ENCODE results near the gene BMERB1. TPM values are rescaled to one million over a fixed set of nuclear protein-coding genes. Genes with fewer than 3 reads are reported as not detected.

The BMERB1 gene
- total RNA-seq, 1 experiment from 2014 or later = 3.8 TPM

GRCh38 chr16:15576960-15577958, 142.9 kb downstream of the BMERB1 start:
- Histone ChIP-seq H2AFZ (ENCODE audit: low read length) (no peak overlapping the region), H3K27ac (ENCODE audit: low read length) (no peak overlapping the region), H4K20me1 (ENCODE audit: low read length) (no peaks in the 10 kb centered on the region), H3K4me3 (ENCODE audit: low read length) (no peak overlapping the region), H3K79me2 (ENCODE audit: low read length) (no peaks in the 10 kb centered on the region), H3K27me3 (ENCODE audit: low read length) (no peaks in the 10 kb centered on the region), H3K4me1 (ENCODE audit: insufficient read depth, low read length) (peaks cover 20% of the 10 kb centered on the region), H3K9me2 (replicated peaks; ENCODE audit: low read length) (no peaks in the 10 kb centered on the region), H3K36me3 (ENCODE audit: low read depth, low read length) (no peaks in the 10 kb centered on the region), H3F3A (ENCODE audit: low read length, unreplicated experiment) (no peaks in the 10 kb centered on the region), H3K4me2 (ENCODE audit: low read length) (no peak overlapping the region), H3K9me3 (ENCODE audit: low read length) (no peaks in the 10 kb centered on the region), H3K9ac (ENCODE audit: low read length) (no peak overlapping the region)
- BruUV-seq (replicated peaks) = no TSS peak
- POLR2A ChIA-PET (ENCODE audit: unreplicated experiment) = no interaction called here
- TF ChIP-seq, protein P1, sequence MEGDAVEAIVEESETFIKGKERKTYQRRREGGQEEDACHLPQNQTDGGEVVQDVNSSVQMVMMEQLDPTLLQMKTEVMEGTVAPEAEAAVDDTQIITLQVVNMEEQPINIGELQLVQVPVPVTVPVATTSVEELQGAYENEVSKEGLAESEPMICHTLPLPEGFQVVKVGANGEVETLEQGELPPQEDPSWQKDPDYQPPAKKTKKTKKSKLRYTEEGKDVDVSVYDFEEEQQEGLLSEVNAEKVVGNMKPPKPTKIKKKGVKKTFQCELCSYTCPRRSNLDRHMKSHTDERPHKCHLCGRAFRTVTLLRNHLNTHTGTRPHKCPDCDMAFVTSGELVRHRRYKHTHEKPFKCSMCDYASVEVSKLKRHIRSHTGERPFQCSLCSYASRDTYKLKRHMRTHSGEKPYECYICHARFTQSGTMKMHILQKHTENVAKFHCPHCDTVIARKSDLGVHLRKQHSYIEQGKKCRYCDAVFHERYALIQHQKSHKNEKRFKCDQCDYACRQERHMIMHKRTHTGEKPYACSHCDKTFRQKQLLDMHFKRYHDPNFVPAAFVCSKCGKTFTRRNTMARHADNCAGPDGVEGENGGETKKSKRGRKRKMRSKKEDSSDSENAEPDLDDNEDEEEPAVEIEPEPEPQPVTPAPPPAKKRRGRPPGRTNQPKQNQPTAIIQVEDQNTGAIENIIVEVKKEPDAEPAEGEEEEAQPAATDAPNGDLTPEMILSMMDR (conservative IDR thresholded peaks at IDR 0.05; ENCODE audit: low read depth, low read length) = no peak
- TF ChIP-seq EZH2phosphoT487 (IDR thresholded peaks at IDR 0.05; ENCODE audit: borderline replicate concordance, low read length) = no peak
- TF ChIP-seq EZH2 (IDR thresholded peaks at IDR 0.05; ENCODE audit: low read length, unreplicated experiment) = no peak
- intact Hi-C loops (cut with micrococcal nuclease) = no loop called here
- ATAC-seq (no peak), DNase-seq (no peak)
- CTCF ChIA-PET = no interaction called here

DNA sequence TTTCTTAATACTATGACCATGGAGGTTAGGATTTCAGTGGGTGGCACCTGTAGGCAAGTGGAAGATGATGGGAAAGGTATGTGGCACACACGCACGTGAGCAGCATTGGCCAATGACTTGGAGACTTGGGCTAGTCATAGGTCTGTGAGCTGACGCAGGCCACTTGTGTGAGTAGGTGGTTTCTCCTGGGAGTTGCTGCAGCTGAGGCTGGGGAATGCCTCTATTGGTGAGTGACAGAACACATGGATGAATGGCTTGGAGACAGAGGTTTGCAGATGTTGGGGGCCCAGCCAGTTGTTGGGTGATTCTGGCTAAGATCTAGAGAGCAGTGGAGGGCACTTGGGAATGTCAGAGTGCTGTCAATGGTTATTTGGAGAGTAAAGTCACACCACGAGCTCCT, 144.4 kb downstream of the BMERB1 start:
- Histone ChIP-seq H3K27ac (ENCODE audit: low read length) (no peak overlapping the region), H3F3A (ENCODE audit: low read length, unreplicated experiment) (no peaks in the 10 kb centered on the region), H3K9ac (ENCODE audit: low read length) (no peak overlapping the region), H4K20me1 (ENCODE audit: low read length) (no peaks in the 10 kb centered on the region), H2AFZ (ENCODE audit: low read length) (no peak overlapping the region), H3K4me3 (ENCODE audit: low read length) (no peak overlapping the region), H3K36me3 (ENCODE audit: low read depth, low read length) (no peaks in the 10 kb centered on the region), H3K79me2 (ENCODE audit: low read length) (no peaks in the 10 kb centered on the region), H3K9me3 (ENCODE audit: low read length) (no peaks in the 10 kb centered on the region), H3K4me1 (ENCODE audit: insufficient read depth, low read length) (peaks cover 7% of the 10 kb centered on the region; the same call in 1 of the 2 replicates), H3K4me2 (ENCODE audit: low read length) (no peak overlapping the region), H3K9me2 (replicated peaks; ENCODE audit: low read length) (no peaks in the 10 kb centered on the region), H3K27me3 (ENCODE audit: low read length) (no peaks in the 10 kb centered on the region)
- DNase-seq = no peak
- CTCF ChIA-PET = no interaction called here
- intact Hi-C loops (cut with micrococcal nuclease) = no loop called here
- POLR2A ChIA-PET (ENCODE audit: unreplicated experiment) = no interaction called here
- BruUV-seq (replicated peaks) = no TSS peak
- ATAC-seq = no peak
- no peak for TF ChIP-seq EZH2phosphoT487 (IDR thresholded peaks at IDR 0.05; ENCODE audit: borderline replicate concordance, low read length)
- TF ChIP-seq EZH2 (IDR thresholded peaks at IDR 0.05; ENCODE audit: low read length, unreplicated experiment) = no peak
- TF ChIP-seq, protein P1 (conservative IDR thresholded peaks at IDR 0.05; ENCODE audit: low read depth, low read length) = no peak
